Tibial artery (tissue), 4 donors: ENCODE measurements around the gene ARHGEF17.
A peak's percentile ranks its signal among the peaks of the same experiment; 100 is the strongest.

ENCODE experiments used
- DNase-seq, 2 donors: peaks; one replicate each; pipeline ENCODE4 v3.0.0-alpha.2; 2019
- H3K27ac ChIP-seq, 2 donors: fragments of 200-600 bp; sonication (generic) in 1 of 2; 1 replicate in 1 of 2; 2 replicates in 1 of 2; pipeline ENCODE4 v1.5.1; 2018 to 2019; ENCODE audit warnings: mild to moderate bottlenecking in 1 of 2
- H3K27me3 ChIP-seq, 2 donors: fragments of 200-600 bp; sonication (generic) in 1 of 2; one replicate each; pipeline versions ENCODE4 v1.5.1 to v1.6.0; 2016 to 2019
- H3K36me3 ChIP-seq, 3 donors: fragments of 200-600 bp; sonication (generic) in 2 of 3; one replicate each; pipeline ENCODE4 v1.5.1; 2016 to 2019; ENCODE audit warnings: mild to moderate bottlenecking in 2 of 3
- H3K4me1 ChIP-seq, 4 donors: fragments of 200-600 bp; sonication (generic) in 2 of 4; 1 replicate in 3 of 4; 2 replicates in 1 of 4; pipeline ENCODE4 v1.5.1; 2016 to 2019
- H3K4me3 ChIP-seq, 2 donors: fragments of 200-600 bp; sonication (generic) in 1 of 2; 1 replicate in 1 of 2; 2 replicates in 1 of 2; pipeline ENCODE4 v1.5.1; 2018 to 2019; ENCODE audit warnings: mild to moderate bottlenecking in 2 of 2
- H3K9me3 ChIP-seq, 3 donors: fragments of 200-600 bp; sonication (generic) in 1 of 3; one replicate each; pipeline ENCODE4 v1.5.1; 2016 to 2019
- intact Hi-C: fragments of 100-400 bp; cut with DNase I; formaldehyde crosslinking; loops from one replicate; pipeline ENCODE4 v1.15.0; 2023; ENCODE audit warnings: low total_unique reads
- TF ChIP-seq, protein P1 (sequence below), 2 experiments: fragments of 200-600 bp in 1 of 2; fragments of 450-650 bp in 1 of 2; IDR thresholded peaks; one replicate each; pipeline ENCODE4 v1.5.1; 2017 to 2019; ENCODE audit warnings: antibody characterized with exemption in 2 of 2, mild to moderate bottlenecking in 1 of 2, moderate library complexity in 1 of 2

Gene ARHGEF17

GRCh38 chr11:73384872-73385689 is 77.0 kb downstream of the ARHGEF17 start:
- TF ChIP-seq, protein P1, sequence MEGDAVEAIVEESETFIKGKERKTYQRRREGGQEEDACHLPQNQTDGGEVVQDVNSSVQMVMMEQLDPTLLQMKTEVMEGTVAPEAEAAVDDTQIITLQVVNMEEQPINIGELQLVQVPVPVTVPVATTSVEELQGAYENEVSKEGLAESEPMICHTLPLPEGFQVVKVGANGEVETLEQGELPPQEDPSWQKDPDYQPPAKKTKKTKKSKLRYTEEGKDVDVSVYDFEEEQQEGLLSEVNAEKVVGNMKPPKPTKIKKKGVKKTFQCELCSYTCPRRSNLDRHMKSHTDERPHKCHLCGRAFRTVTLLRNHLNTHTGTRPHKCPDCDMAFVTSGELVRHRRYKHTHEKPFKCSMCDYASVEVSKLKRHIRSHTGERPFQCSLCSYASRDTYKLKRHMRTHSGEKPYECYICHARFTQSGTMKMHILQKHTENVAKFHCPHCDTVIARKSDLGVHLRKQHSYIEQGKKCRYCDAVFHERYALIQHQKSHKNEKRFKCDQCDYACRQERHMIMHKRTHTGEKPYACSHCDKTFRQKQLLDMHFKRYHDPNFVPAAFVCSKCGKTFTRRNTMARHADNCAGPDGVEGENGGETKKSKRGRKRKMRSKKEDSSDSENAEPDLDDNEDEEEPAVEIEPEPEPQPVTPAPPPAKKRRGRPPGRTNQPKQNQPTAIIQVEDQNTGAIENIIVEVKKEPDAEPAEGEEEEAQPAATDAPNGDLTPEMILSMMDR (IDR thresholded peaks at IDR 0.05) = no peak
- Histone ChIP-seq H3K36me3 (no peaks in the 10 kb centered on the region), H3K27ac (no peak overlapping the region), H3K4me3 (no peak overlapping the region), H3K4me1 (peaks cover 0 to 5% (median 0%) of the 10 kb centered on the region in 4 donors), H3K27me3 (no peaks in the 10 kb centered on the region), H3K9me3 (no peaks in the 10 kb centered on the region)
- intact Hi-C loops = no loop called here
- peak in 1 of 2 donors; percentile 62 for DNase-seq

- Histone ChIP-seq H3K36me3 (no peaks in the 10 kb centered on the region), H3K4me1 (peaks cover 0 to 5% (median 0%) of the 10 kb centered on the region in 4 donors), H3K4me3 (no peak overlapping the region), H3K27me3 (no peaks in the 10 kb centered on the region), H3K9me3 (no peaks in the 10 kb centered on the region), H3K27ac (no peak overlapping the region)
- peak in 1 of 2 donors; percentile 51 for DNase-seq
- TF ChIP-seq, protein P1 (IDR thresholded peaks at IDR 0.05) = no peak
- intact Hi-C loops = no loop called here
These were observed 77.9 kb downstream of the ARHGEF17 start for GRCh38 chr11:73386016-73386415.

DNA sequence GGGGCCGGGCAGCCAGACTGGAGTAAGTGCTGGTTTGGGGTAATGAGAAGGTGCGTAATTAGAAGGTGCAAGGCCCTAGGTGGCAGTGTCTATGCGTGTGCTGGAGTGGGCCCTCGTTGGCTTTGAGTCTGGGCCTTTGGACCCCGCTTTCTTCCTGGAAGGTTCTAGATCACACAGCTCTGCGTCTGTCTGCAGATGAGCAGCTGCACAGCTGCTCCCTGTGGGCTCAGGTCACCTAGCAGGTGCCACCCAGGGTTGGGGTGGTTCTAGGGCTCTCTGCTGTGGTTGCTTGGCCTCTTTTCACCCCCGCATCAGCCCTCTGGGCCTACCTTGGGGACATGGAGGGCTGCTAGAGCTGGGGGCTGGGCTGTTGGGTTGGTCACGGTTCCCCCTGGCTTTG is 78.5 kb downstream of the ARHGEF17 start:
- Histone ChIP-seq H3K4me1 (peaks cover 0 to 5% (median 0%) of the 10 kb centered on the region in 4 donors), H3K4me3 (no peak overlapping the region), H3K36me3 (no peaks in the 10 kb centered on the region), H3K27ac (no peak overlapping the region), H3K9me3 (no peaks in the 10 kb centered on the region), H3K27me3 (no peaks in the 10 kb centered on the region)
- DNase-seq = no peak
- TF ChIP-seq, protein P1 (IDR thresholded peaks at IDR 0.05) = no peak
- intact Hi-C loops = no loop called here

DNA sequence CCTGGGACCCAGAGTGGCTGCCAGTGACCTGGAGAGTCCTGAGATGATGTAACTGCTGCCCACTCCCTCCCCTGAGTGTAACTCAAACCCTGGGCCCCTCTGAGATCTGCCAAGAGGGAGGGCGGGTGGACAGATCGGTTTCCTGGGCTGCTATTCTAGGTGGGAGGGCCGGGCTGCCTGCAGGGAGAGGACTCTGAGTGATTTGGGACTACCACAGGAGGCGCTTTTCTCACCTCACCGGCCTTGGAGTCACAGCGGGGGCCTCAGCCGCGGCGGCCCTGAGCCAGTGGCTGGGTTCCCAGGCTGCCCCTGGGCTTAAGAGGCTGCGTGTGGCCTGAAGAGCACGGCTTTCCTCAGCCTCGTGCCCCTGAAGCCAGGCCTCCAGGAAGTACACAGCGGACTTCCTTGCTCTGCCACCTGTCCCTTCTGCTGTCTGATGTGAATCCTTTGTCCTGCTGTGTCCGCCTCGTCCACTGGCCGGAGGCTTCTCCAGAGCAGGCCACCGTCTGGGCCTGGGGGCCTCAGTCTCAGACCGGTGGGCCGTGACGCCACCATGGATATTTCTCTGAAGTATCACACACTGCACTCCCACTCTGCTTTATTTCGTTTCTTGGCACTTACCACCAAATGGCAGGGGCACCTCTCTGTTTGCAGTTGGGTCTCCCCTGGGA is 79.7 kb downstream of the ARHGEF17 start:
- Histone ChIP-seq H3K9me3 (no peaks in the 10 kb centered on the region), H3K4me3 (no peak overlapping the region), H3K4me1 (peaks cover 0 to 5% (median 0%) of the 10 kb centered on the region in 4 donors), H3K27me3 (no peaks in the 10 kb centered on the region), H3K36me3 (no peaks in the 10 kb centered on the region), H3K27ac (no peak overlapping the region)
- intact Hi-C loops = no loop called here
- TF ChIP-seq, protein P1 (IDR thresholded peaks at IDR 0.05) = no peak
- no peak for DNase-seq

- Histone ChIP-seq H3K27me3 (no peaks in the 10 kb centered on the region), H3K9me3 (no peaks in the 10 kb centered on the region), H3K4me3 (no peak overlapping the region), H3K36me3 (no peaks in the 10 kb centered on the region), H3K4me1 (peaks cover 0 to 2% (median 0%) of the 10 kb centered on the region in 4 donors), H3K27ac (no peak overlapping the region)
- DNase-seq = peak in 1 of 2 donors; percentile 48
- intact Hi-C loops = no loop called here
- TF ChIP-seq, protein P1 (IDR thresholded peaks at IDR 0.05) = no peak
These were observed 80.4 kb downstream of the ARHGEF17 start for GRCh38 chr11:73388265-73389133.
